Measurements from ENCODE around the gene GNAL. TPM values are rescaled to one million over a fixed set of nuclear protein-coding genes. Genes with fewer than 3 reads are reported as not detected.

Gene GNAL
- total RNA-seq, 1 donor from 2014 or later, result 26.8 TPM

DNA sequence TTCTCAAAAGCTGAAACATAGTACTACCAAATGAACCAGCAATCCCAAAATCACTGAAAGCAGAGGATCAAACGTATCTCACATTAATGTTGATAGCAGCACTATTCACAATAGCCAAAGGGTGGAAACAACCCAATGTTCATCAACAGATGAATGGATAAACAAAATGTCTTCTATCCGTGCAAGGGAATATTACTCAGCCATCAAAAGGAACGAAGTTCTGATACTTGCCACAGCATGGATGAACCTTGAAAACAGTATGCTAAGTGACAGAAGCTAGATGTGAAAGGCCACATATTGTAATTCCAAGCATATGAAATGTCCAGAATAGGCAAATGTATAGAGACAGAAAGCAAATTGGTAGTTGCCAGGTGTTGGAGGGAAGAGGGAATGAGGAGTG is 105.1 kb downstream of the GNAL start:
- H3K9me3 Mint-ChIP-seq, result no peaks in the 10 kb centered on the region
- Histone ChIP-seq H4K20me1 (ENCODE audit: low read depth) (no peaks in the 10 kb centered on the region), H3K27ac (no peak overlapping the region), H3K27me3 (no peaks in the 10 kb centered on the region), H3K36me3 (no peaks in the 10 kb centered on the region), H3K9ac (no peak overlapping the region), H3K4me1 (peaks cover 22% of the 10 kb centered on the region), H3K79me2 (ENCODE audit: low read depth) (no peaks in the 10 kb centered on the region), H3K4me3 (no peak overlapping the region), H3K4me2 (no peak overlapping the region), H3F3A (ENCODE audit: low read depth) (peaks cover 12% of the 10 kb centered on the region), H2AFZ (replicated peaks) (no peak overlapping the region), H3K9me3 (ENCODE audit: low read depth) (no peaks in the 10 kb centered on the region)
- TF ChIP-seq EZH2phosphoT487 (IDR thresholded peaks at IDR 0.05) (no peak), EZH2 (IDR thresholded peaks at IDR 0.05) (no peak)
- TF ChIP-seq, protein P1, sequence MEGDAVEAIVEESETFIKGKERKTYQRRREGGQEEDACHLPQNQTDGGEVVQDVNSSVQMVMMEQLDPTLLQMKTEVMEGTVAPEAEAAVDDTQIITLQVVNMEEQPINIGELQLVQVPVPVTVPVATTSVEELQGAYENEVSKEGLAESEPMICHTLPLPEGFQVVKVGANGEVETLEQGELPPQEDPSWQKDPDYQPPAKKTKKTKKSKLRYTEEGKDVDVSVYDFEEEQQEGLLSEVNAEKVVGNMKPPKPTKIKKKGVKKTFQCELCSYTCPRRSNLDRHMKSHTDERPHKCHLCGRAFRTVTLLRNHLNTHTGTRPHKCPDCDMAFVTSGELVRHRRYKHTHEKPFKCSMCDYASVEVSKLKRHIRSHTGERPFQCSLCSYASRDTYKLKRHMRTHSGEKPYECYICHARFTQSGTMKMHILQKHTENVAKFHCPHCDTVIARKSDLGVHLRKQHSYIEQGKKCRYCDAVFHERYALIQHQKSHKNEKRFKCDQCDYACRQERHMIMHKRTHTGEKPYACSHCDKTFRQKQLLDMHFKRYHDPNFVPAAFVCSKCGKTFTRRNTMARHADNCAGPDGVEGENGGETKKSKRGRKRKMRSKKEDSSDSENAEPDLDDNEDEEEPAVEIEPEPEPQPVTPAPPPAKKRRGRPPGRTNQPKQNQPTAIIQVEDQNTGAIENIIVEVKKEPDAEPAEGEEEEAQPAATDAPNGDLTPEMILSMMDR (IDR thresholded peaks at IDR 0.05), result no peak
- no peak overlapping the region for H3K4me3 Mint-ChIP-seq
- H3K4me1 Mint-ChIP-seq, result peaks cover 19% of the 10 kb centered on the region
- DNase-seq (ENCODE audit: low spot score), result no peak
- peaks cover 4% of the 10 kb centered on the region for H3K36me3 Mint-ChIP-seq
- H3K27ac Mint-ChIP-seq, result peak overlapping the region; percentile 57
- no peaks in the 10 kb centered on the region for H3K27me3 Mint-ChIP-seq (ENCODE audit: insufficient read depth, low read depth)

- H3K36me3 ChIP-seq, result no peaks in the 10 kb centered on the region
- H3K9ac ChIP-seq, result no peak overlapping the region
- H3K4me1 Mint-ChIP-seq, result peaks cover 17% of the 10 kb centered on the region
- no peaks in the 10 kb centered on the region for H3K27me3 ChIP-seq
- H3K9me3 ChIP-seq (ENCODE audit: low read depth), result no peaks in the 10 kb centered on the region
- H4K20me1 ChIP-seq (ENCODE audit: low read depth), result no peaks in the 10 kb centered on the region
- H3K9me3 Mint-ChIP-seq, result no peaks in the 10 kb centered on the region
- H3K4me2 ChIP-seq, result no peak overlapping the region
- H3K4me3 ChIP-seq, result no peak overlapping the region
- H3K36me3 Mint-ChIP-seq, result peaks cover 4% of the 10 kb centered on the region
- H3K27me3 Mint-ChIP-seq (ENCODE audit: insufficient read depth, low read depth), result no peaks in the 10 kb centered on the region
- H3K27ac Mint-ChIP-seq, result no peak overlapping the region
- H3K27ac ChIP-seq, result no peak overlapping the region
- peaks cover 9% of the 10 kb centered on the region for H3K4me1 ChIP-seq
- no peak overlapping the region for H3K4me3 Mint-ChIP-seq
- no peaks in the 10 kb centered on the region for H3F3A ChIP-seq (ENCODE audit: low read depth)
- TF ChIP-seq, protein P1 (IDR thresholded peaks at IDR 0.05), result no peak
- TF ChIP-seq EZH2phosphoT487 (IDR thresholded peaks at IDR 0.05) (no peak), EZH2 (IDR thresholded peaks at IDR 0.05) (no peak)
- no peaks in the 10 kb centered on the region for H3K79me2 ChIP-seq (ENCODE audit: low read depth)
- DNase-seq (ENCODE audit: low spot score), result no peak
- H2AFZ ChIP-seq (replicated peaks), result no peak overlapping the region
Measured at GRCh38 chr18:11795916-11796315, 106.9 kb downstream of the GNAL start.

- no peak for DNase-seq (ENCODE audit: low spot score)
- no peak overlapping the region for H3K4me3 ChIP-seq
- no peak overlapping the region for H3K9ac ChIP-seq
- no peaks in the 10 kb centered on the region for H3F3A ChIP-seq (ENCODE audit: low read depth)
- H3K79me2 ChIP-seq (ENCODE audit: low read depth), result no peaks in the 10 kb centered on the region
- no peaks in the 10 kb centered on the region for H3K27me3 ChIP-seq
- no peaks in the 10 kb centered on the region for H4K20me1 ChIP-seq (ENCODE audit: low read depth)
- H3K9me3 Mint-ChIP-seq, result no peaks in the 10 kb centered on the region
- H3K4me2 ChIP-seq, result no peak overlapping the region
- no peaks in the 10 kb centered on the region for H3K27me3 Mint-ChIP-seq (ENCODE audit: insufficient read depth, low read depth)
- peaks cover 4% of the 10 kb centered on the region for H3K36me3 Mint-ChIP-seq
- H3K27ac Mint-ChIP-seq, result no peak overlapping the region
- TF ChIP-seq, protein P1 (IDR thresholded peaks at IDR 0.05), result no peak
- TF ChIP-seq EZH2phosphoT487 (IDR thresholded peaks at IDR 0.05) (no peak), EZH2 (IDR thresholded peaks at IDR 0.05) (no peak)
- H2AFZ ChIP-seq (replicated peaks), result no peak overlapping the region
- no peak overlapping the region for H3K27ac ChIP-seq
- H3K9me3 ChIP-seq (ENCODE audit: low read depth), result no peaks in the 10 kb centered on the region
- H3K4me1 Mint-ChIP-seq, result peaks cover 13% of the 10 kb centered on the region
- no peaks in the 10 kb centered on the region for H3K4me1 ChIP-seq
- no peak overlapping the region for H3K4me3 Mint-ChIP-seq
- no peaks in the 10 kb centered on the region for H3K36me3 ChIP-seq
Measured at GRCh38 chr18:11798271-11798670, 109.2 kb downstream of the GNAL start.

Measured in neural progenitor cell (in vitro differentiated cells).